Measurements from ENCODE around the gene ACCS.
A peak's percentile ranks its signal among the peaks of the same experiment; 100 is the strongest.

ACCS gene

GRCh38 chr11:44083906-44084305 is 17.8 kb downstream of the ACCS start:
- FAIRE-seq (no peak), DNase-seq (ENCODE audit: insufficient read length, low spot score) (no peak)

- FAIRE-seq (no peak), DNase-seq (ENCODE audit: insufficient read length, low spot score) (no peak)
Measured at GRCh38 chr11:44085330-44085729, 19.3 kb downstream of the ACCS start.

- FAIRE-seq = no peak
- no peak for DNase-seq (ENCODE audit: insufficient read length, low spot score)
Measured at GRCh38 chr11:44088377-44088776, 22.3 kb downstream of the ACCS start.

DNA sequence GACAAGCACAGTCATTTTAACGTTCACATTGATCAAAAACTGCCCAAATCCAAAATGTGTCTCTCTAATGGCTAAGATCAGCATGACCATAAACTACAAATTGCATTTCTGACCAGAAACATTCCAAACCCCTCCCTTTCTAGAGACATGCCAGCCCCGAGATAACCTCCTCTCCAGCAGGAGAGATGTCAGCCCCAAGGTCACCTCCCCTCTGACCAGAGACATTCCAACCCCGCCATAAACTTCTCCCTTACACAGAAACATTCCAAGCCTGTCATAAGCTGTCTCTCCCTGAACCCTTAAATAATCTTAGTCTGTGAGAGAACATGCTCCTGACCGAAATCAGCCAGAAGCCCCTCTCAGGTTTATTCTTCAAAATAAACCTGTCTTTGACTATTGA is 22.8 kb downstream of the ACCS start:
- no peak for FAIRE-seq
- no peak for DNase-seq (ENCODE audit: insufficient read length, low spot score)

GRCh38 chr11:44090539-44090938 is 24.5 kb downstream of the ACCS start:
- no peak for FAIRE-seq
- DNase-seq (ENCODE audit: insufficient read length, low spot score) = no peak

GRCh38 chr11:44094260-44094868 is 28.3 kb downstream of the ACCS start:
- FAIRE-seq = peak; percentile 69
- DNase-seq (ENCODE audit: insufficient read length, low spot score) = peak; percentile 82

DNA sequence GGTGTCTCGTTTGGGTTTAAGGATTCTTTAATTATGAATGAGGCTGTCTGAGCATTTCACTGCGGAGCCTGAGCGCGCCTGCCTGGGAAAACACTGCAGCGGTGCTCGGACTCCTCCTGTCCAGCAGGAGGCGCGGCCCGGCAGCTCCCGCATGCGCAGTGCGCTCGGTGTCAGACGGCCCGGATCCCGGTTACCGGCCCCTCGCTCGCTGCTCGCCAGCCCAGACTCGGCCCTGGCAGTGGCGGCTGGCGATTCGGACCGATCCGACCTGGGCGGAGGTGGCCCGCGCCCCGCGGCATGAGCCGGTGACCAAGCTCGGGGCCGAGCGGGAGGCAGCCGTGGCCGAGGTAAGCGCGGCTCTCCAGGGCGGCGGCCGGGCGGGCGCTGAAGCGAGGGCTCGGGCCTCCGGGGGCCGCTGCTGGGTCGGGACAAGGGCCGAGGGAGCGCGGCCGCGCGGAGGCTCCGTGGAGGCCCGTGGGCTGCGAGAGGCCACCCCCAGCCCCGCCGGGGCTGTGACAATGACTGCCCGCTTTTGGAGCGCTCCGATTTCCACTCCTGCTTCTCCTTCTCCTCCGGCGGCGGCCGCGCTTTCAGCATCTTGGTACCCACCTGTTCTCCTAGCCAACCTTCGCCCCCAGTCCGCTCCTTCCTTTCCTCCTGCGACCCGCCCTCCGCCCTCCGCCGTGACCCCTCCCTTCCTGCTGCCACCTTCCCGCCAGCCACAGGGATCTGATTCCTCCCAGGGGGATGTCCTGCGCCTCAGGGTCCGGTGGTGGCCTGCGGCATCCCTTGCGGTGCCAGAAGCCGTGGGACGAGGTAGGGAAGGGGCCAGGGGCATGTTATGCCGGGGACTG is 29.7 kb downstream of the ACCS start, which contains the start of gene EXT2:
EXT2 (plus strand) TSS at position 173 of the 854 bp plus-strand sequence. CDS start 12,035 bp downstream, outside the sequence.
- peak; percentile 80 for FAIRE-seq
- DNase-seq (ENCODE audit: insufficient read length, low spot score) = peak; percentile 93

DNA sequence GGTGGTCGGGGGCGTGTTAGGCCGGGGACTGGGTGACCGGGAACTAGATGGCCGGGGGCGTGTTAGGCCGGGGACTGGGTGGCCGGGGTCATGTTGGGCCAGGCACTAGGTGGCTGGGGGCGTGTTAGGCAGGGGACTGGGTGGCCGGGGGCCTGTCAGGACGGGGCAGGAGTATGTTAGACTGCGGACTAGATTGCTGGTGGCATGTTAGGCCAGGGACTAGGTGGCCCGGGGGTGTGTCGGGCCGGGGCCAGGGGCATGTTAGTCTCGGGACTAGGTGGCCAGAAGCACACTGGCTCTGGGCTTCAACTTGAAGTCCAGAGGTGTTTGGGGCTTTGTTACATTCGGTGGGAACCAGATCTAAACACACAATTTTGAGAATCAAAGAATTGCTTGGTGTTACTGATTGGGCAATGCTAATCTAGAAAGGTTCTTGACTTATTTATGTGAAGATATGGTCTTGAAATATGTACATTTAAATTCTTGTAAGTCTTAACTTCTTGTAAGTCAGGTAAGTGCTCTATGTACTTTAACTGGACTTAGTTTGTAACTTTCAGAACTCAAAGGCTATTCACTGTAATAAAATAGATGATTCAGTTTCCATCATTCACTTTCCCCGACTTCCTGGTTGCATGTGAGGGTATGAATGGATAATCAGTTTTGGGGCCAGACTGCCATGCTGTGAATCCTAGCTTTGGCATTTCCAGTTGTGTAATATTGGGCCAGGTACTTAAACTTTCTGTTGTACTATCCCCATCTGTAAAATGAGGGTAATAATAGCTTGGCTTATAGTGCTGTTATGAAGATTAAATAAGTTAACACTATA is 30.5 kb downstream of the ACCS start:
- DNase-seq (ENCODE audit: insufficient read length, low spot score) (no peak), FAIRE-seq (no peak)

GRCh38 chr11:44097821-44098220 is 31.8 kb downstream of the ACCS start:
- DNase-seq (ENCODE audit: insufficient read length, low spot score) (no peak), FAIRE-seq (no peak)

DNA sequence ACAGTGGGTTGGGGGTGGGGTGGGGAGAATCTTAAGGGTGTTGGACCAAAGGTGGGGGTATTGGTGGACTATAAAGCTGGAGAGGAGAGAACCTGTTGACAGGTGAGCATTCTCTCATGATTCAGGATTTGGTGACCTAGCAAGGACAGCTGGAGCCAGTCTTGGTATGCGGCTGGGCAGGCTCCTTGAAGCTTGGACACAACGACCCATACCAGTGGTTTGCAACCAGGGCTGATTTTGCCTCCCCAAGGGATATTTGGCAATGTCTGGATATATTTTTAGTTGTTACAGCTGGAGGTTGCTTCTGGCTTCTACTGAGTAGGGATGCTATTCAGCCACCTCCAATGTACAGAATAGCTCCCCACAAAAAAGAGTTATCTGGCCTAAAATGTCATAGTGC is 35.0 kb downstream of the ACCS start:
- DNase-seq (ENCODE audit: insufficient read length, low spot score) (no peak), FAIRE-seq (no peak)

- DNase-seq (ENCODE audit: insufficient read length, low spot score) = no peak
- FAIRE-seq = no peak
Measured at GRCh38 chr11:44104481-44105294, 38.6 kb downstream of the ACCS start.

- DNase-seq (ENCODE audit: insufficient read length, low spot score) (no peak), FAIRE-seq (no peak)
Measured at GRCh38 chr11:44108260-44108659, 42.2 kb downstream of the ACCS start.

DNA sequence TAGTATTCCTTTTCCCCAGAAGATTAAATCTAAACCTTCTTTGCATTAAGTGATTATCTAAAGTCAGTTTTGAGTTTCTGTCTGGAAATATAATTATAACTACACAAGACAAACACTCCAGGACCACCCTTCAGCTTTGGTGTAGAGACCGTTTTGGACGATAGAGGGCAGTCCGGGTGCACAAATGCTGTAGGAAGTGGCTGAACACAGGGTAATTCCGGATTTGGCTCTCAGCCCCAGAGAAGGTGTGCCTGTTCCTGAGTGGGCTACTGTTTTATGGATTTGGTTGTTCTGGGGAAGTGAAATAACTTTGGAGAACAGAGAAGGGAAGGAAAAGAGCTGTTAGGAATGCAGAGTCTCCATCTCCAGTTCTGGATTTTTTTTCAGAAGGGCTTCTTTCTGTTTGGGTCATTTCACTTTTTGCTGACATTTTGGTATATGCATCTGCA is 44.2 kb downstream of the ACCS start:
- DNase-seq (ENCODE audit: insufficient read length, low spot score) (peak; percentile 59), FAIRE-seq (no peak)

- FAIRE-seq = no peak
- DNase-seq (ENCODE audit: insufficient read length, low spot score) = no peak
Measured at GRCh38 chr11:44112091-44112821, 46.2 kb downstream of the ACCS start.

GRCh38 chr11:44113018-44113417 is 46.9 kb downstream of the ACCS start:
- DNase-seq (ENCODE audit: insufficient read length, low spot score) = no peak
- FAIRE-seq = no peak

DNA sequence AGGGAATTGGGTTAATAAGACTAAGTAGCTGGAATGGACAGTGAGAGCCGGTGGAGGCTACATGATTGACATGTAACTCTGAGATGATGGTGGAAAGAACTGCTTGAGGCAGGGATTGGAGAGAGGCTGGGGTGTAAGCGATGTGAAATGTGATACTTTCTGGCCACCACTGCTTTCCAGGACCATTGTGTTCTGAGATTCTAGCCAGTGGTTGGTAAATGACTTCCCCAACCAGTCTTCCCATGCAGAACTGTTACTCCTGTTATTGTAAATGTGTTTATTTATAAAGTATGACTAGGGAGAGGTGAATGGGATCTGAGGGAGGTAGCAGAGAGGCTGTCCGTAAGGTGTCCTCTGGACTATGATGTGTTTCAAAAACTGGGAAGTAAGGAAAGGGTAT is 47.5 kb downstream of the ACCS start:
- no peak for DNase-seq (ENCODE audit: insufficient read length, low spot score)
- no peak for FAIRE-seq

DNA sequence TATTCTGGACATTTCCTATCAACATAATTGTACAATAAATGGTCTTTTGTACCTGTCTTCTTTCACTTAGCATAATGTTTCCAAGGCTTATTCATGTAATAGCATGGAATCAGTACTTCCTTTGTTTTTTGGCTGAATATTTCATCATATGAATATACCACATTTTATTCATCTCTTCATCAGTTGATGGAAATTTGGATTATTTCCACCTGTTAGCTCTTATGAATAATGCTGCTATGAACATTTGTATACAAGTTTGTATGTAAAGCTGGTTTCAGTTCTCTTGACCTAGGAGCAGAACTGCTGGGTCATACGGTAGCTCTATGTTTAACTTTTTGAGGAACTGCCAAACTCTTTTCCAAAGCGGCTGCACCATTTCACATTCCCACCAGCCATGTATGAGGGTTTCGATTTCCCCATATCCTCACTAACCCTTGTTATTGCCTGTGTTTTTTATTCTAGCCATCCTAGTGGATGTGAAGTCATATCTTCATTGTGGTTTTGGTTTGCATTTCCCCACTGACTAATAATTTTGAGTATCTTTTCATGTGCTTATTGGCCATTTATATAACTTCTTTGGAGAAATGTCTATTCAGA is 50.3 kb downstream of the ACCS start:
- DNase-seq (ENCODE audit: insufficient read length, low spot score) = no peak
- FAIRE-seq = no peak

DNA sequence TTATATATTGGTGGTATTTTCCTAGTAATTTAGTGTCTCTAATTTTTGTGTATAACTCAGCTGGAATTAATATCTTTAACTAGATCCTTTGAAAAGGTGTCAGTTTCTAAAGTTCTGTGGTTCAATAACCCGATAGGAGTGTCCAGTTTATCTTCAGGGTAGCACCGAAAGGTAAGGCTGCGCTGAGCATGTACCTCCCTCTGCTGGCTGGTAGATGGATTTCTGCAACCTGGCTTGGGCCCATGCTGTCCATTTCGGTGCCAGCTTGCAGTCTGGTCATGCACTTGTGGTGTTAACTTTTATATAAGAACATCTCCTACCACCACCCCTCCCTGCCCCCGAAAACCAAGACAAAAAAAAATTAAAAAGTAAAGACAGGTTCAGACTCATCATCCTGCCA is 54.1 kb downstream of the ACCS start:
- no peak for FAIRE-seq
- DNase-seq (ENCODE audit: insufficient read length, low spot score) = no peak

DNA sequence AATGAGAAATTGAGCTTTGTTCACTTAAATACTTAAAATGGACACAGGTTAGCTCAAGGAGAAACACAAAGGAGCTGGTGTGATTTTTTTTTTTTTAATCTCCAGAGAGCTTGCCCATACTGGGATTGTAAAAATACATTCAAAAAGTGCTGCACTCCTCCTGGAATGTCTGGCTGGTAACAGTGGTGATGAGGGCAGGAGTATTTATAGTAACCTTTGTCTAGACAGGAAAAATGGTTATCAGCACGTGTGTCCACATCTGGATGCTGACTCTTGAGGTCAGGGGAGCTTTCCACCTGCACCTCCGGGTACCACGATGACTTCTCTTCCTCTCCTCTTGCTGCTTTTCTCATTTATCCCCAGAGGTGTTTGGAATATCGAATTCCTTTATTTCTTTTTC is 59.5 kb downstream of the ACCS start:
- DNase-seq (ENCODE audit: insufficient read length, low spot score) = no peak
- FAIRE-seq = no peak
